Activated CD8-positive, alpha-beta T cell treated with anti-CD3 and anti-CD28 coated beads, Interleukin-2, amount 10 ng/mL, durations not matched to agents 7 days and 5 days (primary cell): ENCODE data around the gene ST6GALNAC6. TPM values are rescaled to one million over a fixed set of nuclear protein-coding genes. Genes with fewer than 3 reads are reported as not detected.
A peak's percentile ranks its signal among the peaks of the same experiment; 100 is the strongest.

Source experiments
- ATAC-seq: fragments of 150-1000 bp; cut with Tn5 transposase; one replicate; pipeline ENCODE4 v1.10.0; 2021; ENCODE audit warnings: moderate library complexity
- CTCF ChIA-PET: fragments of 350-600 bp; sonication (Branson Sonifier 250); formaldehyde crosslinking; loops from one replicate; lab custom pipeline; 2021; ENCODE audit warnings: antibody characterized with exemption; lab: Charles Lee
- POLR2A ChIA-PET: fragments of 350-600 bp; sonication (Branson Sonifier 250); formaldehyde crosslinking; loops from one replicate; lab custom pipeline; 2021; ENCODE audit warnings: antibody characterized with exemption; lab: Charles Lee
- DNase-seq: peaks from one replicate; pipeline ENCODE4 v3.0.0-alpha.2; 2020
- H3K27ac Mint-ChIP-seq: one replicate; pipeline ENCODE4 v1.8.0; 2021; ENCODE audit warnings: mild to moderate bottlenecking, mixed read lengths
- H3K27me3 Mint-ChIP-seq: one replicate; pipeline ENCODE4 v1.8.0; 2021; ENCODE audit warnings: low read depth, mixed read lengths
- H3K36me3 Mint-ChIP-seq: one replicate; pipeline ENCODE4 v1.8.0; 2021; ENCODE audit warnings: low read depth, mixed read lengths
- H3K4me1 Mint-ChIP-seq: one replicate; pipeline ENCODE4 v1.8.0; 2021; ENCODE audit warnings: low read depth, mixed read lengths
- H3K4me3 Mint-ChIP-seq: one replicate; pipeline ENCODE4 v1.8.0; 2021; ENCODE audit warnings: mild to moderate bottlenecking, mixed read lengths
- H3K9me3 Mint-ChIP-seq: one replicate; pipeline ENCODE4 v1.8.0; 2022; ENCODE audit warnings: mixed read lengths; ENCODE audit not compliant: insufficient read depth
- total RNA-seq, 2 experiments: library from RNA; stranded (reverse); gene quantifications; one replicate each; pipeline ENCODE4 v1.2.3, GENCODE V29; 2021

Gene ST6GALNAC6
- total RNA-seq, 2 experiments from 2014 or later, result 68.6 to 77.6 TPM

- H3K4me1 Mint-ChIP-seq, result peaks cover 60% of the 10 kb centered on the region
- ChIA-PET CTCF (interaction anchor here (0.7 to 5.4 kb wide), 8 partner anchors 11 to 212 kb away, joined by 3 to 34 read pairs (median 4); partner anchors contain the start of genes ST6GALNAC4 and TOR2A), POLR2A (interaction anchor here (1.0 to 4.3 kb wide), 5 partner anchors 10 to 122 kb away, joined by 3 to 81 read pairs (median 5); partner anchors contain the start of gene ST6GALNAC4)
- peak overlapping the region; percentile 92 for H3K4me3 Mint-ChIP-seq
- ATAC-seq (peak; percentile 51), DNase-seq (peak; percentile 80)
- H3K27me3 Mint-ChIP-seq, result no peaks in the 10 kb centered on the region
- H3K27ac Mint-ChIP-seq, result peak overlapping the region; percentile 100
- no peaks in the 10 kb centered on the region for H3K9me3 Mint-ChIP-seq
- H3K36me3 Mint-ChIP-seq, result peaks cover 32% of the 10 kb centered on the region
Observed at GRCh38 chr9:127905004-127905728, 5.8 kb upstream of the ST6GALNAC6 start.

- peak overlapping the region; percentile 92 for H3K4me3 Mint-ChIP-seq
- peaks cover 34% of the 10 kb centered on the region for H3K36me3 Mint-ChIP-seq
- ATAC-seq (peak; percentile 6), DNase-seq (no peak)
- ChIA-PET CTCF (interaction anchor here (1.0 to 5.4 kb wide), 6 partner anchors 11 to 170 kb away, joined by 3 to 34 read pairs (median 4); partner anchors contain the start of genes CDK9, ST6GALNAC4 and TOR2A), POLR2A (interaction anchor here (1.0 to 4.3 kb wide), 4 partner anchors 11 to 111 kb away, joined by 3 to 81 read pairs (median 4); partner anchors contain the start of gene ST6GALNAC4)
- no peaks in the 10 kb centered on the region for H3K27me3 Mint-ChIP-seq
- H3K27ac Mint-ChIP-seq, result peak overlapping the region; percentile 100
- peaks cover 63% of the 10 kb centered on the region for H3K4me1 Mint-ChIP-seq
- no peaks in the 10 kb centered on the region for H3K9me3 Mint-ChIP-seq
Observed at GRCh38 chr9:127904561-127905003, 5.2 kb upstream of the ST6GALNAC6 start.

- ChIA-PET POLR2A (interaction anchor here (0.6 to 4.3 kb wide), 8 partner anchors 11 to 167 kb away, joined by 3 to 81 read pairs (median 4); partner anchors contain the start of genes PIP5KL1 and ST6GALNAC4), CTCF (interaction anchor here (1.0 to 5.4 kb wide), 8 partner anchors 10 to 169 kb away, joined by 3 to 34 read pairs (median 3); partner anchors contain the start of genes CDK9, ST6GALNAC4 and TOR2A)
- H3K36me3 Mint-ChIP-seq, result peaks cover 34% of the 10 kb centered on the region
- peak; percentile 37 for ATAC-seq
- DNase-seq, result peak; percentile 94
- H3K27me3 Mint-ChIP-seq, result no peaks in the 10 kb centered on the region
- H3K4me3 Mint-ChIP-seq, result peak overlapping the region; percentile 92
- peaks cover 62% of the 10 kb centered on the region for H3K4me1 Mint-ChIP-seq
- no peaks in the 10 kb centered on the region for H3K9me3 Mint-ChIP-seq
- H3K27ac Mint-ChIP-seq, result peak overlapping the region; percentile 100
Observed at GRCh38 chr9:127903557-127904475, 4.4 kb upstream of the ST6GALNAC6 start.

- DNase-seq, result no peak
Observed at GRCh38 chr9:127898433-127899127, 823 bp downstream of the ST6GALNAC6 start.

GRCh38 chr9:127897193-127897692, 2.2 kb downstream of the ST6GALNAC6 start:
- H3K27ac Mint-ChIP-seq, result no peak overlapping the region
- H3K27me3 Mint-ChIP-seq, result no peaks in the 10 kb centered on the region
- peaks cover 31% of the 10 kb centered on the region for H3K4me1 Mint-ChIP-seq
- no peak for DNase-seq
- peaks cover 60% of the 10 kb centered on the region for H3K36me3 Mint-ChIP-seq
- ATAC-seq, result no peak
- ChIA-PET POLR2A (interaction anchor here (0.7 to 0.8 kb wide), 2 partner anchors 14 to 19 kb away, joined by 3 to 4 read pairs; no protein-coding TSS in a partner anchor), CTCF (interaction anchor here (3.8 kb wide), 1 partner anchor 28 kb away, joined by 13 read pairs; no protein-coding TSS in a partner anchor)
- peak overlapping the region; percentile 12 for H3K4me3 Mint-ChIP-seq
- peaks cover 10% of the 10 kb centered on the region for H3K9me3 Mint-ChIP-seq

More at GRCh38 chr9:127898433-127899127, 823 bp downstream of the ST6GALNAC6 start:
- Mint-ChIP-seq H3K4me3 (peak overlapping the region; percentile 82), H3K27ac (peak overlapping the region; percentile 75), H3K9me3 (peaks cover 8% of the 10 kb centered on the region), H3K36me3 (peaks cover 49% of the 10 kb centered on the region), H3K4me1 (peaks cover 33% of the 10 kb centered on the region), H3K27me3 (no peaks in the 10 kb centered on the region)
- peak; percentile 12 for ATAC-seq
- POLR2A ChIA-PET, result interaction anchor here (0.8 to 2.8 kb wide), 5 partner anchors 9 to 127 kb away, joined by 3 to 12 read pairs (median 3); partner anchors contain the start of gene ST6GALNAC4
- CTCF ChIA-PET, result interaction anchor here (1.5 to 3.8 kb wide), 4 partner anchors 9 to 164 kb away, joined by 4 to 13 read pairs (median 8); partner anchors contain the start of genes ST6GALNAC4 and TOR2A

GRCh38 chr9:127896395-127897192, 2.8 kb downstream of the ST6GALNAC6 start:
- ChIA-PET CTCF (interaction anchor here (3.8 kb wide), 1 partner anchor 27 kb away, joined by 13 read pairs; no protein-coding TSS in a partner anchor), POLR2A (interaction anchor here (0.6 to 0.8 kb wide), 3 partner anchors 14 to 88 kb away, joined by 3 to 4 read pairs (median 4); no protein-coding TSS in a partner anchor)
- Mint-ChIP-seq H3K4me1 (peaks cover 28% of the 10 kb centered on the region), H3K27me3 (no peaks in the 10 kb centered on the region), H3K4me3 (no peak overlapping the region), H3K9me3 (peaks cover 10% of the 10 kb centered on the region), H3K36me3 (peaks cover 63% of the 10 kb centered on the region), H3K27ac (no peak overlapping the region)
- DNase-seq, result no peak
- ATAC-seq, result no peak

GRCh38 chr9:127895811-127896210, 3.6 kb downstream of the ST6GALNAC6 start:
- ATAC-seq, result no peak
- Mint-ChIP-seq H3K4me1 (peaks cover 25% of the 10 kb centered on the region), H3K4me3 (no peak overlapping the region), H3K27ac (no peak overlapping the region), H3K9me3 (peaks cover 10% of the 10 kb centered on the region), H3K36me3 (peaks cover 68% of the 10 kb centered on the region), H3K27me3 (no peaks in the 10 kb centered on the region)
- ChIA-PET POLR2A (interaction anchor here (0.6 kb wide), 1 partner anchor 87 kb away, joined by 4 read pairs; no protein-coding TSS in a partner anchor), CTCF (interaction anchor here (2.2 kb wide), 1 partner anchor 26 kb away, joined by 5 read pairs; no protein-coding TSS in a partner anchor)
- DNase-seq, result no peak

GRCh38 chr9:127893392-127893791, 6.0 kb downstream of the ST6GALNAC6 start:
- H3K36me3 Mint-ChIP-seq, result peaks cover 76% of the 10 kb centered on the region

GRCh38 chr9:127892831-127893230, 6.6 kb downstream of the ST6GALNAC6 start:
- no peaks in the 10 kb centered on the region for H3K27me3 Mint-ChIP-seq
- peaks cover 12% of the 10 kb centered on the region for H3K4me1 Mint-ChIP-seq
- peaks cover 76% of the 10 kb centered on the region for H3K36me3 Mint-ChIP-seq
- no peak for DNase-seq
- POLR2A ChIA-PET, result no interaction called here
- peaks cover 10% of the 10 kb centered on the region for H3K9me3 Mint-ChIP-seq
- ATAC-seq, result no peak
- no peak overlapping the region for H3K4me3 Mint-ChIP-seq
- H3K27ac Mint-ChIP-seq, result peak overlapping the region; percentile 62
- CTCF ChIA-PET, result interaction anchor here (1.4 kb wide), 2 partner anchors 11 to 23 kb away, joined by 3 read pairs; partner anchors contain the start of gene ST6GALNAC4

More at GRCh38 chr9:127893392-127893791, 6.0 kb downstream of the ST6GALNAC6 start:
- ATAC-seq (no peak), DNase-seq (no peak)
- H3K27ac Mint-ChIP-seq, result no peak overlapping the region
- CTCF ChIA-PET, result interaction anchor here (0.6 to 1.4 kb wide), 2 partner anchors 10 to 128 kb away, joined by 3 read pairs; no protein-coding TSS in a partner anchor
- no peaks in the 10 kb centered on the region for H3K27me3 Mint-ChIP-seq
- peaks cover 16% of the 10 kb centered on the region for H3K4me1 Mint-ChIP-seq
- POLR2A ChIA-PET, result no interaction called here
- H3K4me3 Mint-ChIP-seq, result no peak overlapping the region
- H3K9me3 Mint-ChIP-seq, result peaks cover 10% of the 10 kb centered on the region
